ENCODE data around the gene SEC14L1.

Gene SEC14L1

GRCh38 chr17:77116371-77116860 is 24.4 kb upstream of the SEC14L1 start:
- no peak for DNase-seq

- no peak for DNase-seq
Measured at GRCh38 chr17:77117415-77117814, 23.4 kb upstream of the SEC14L1 start.

GRCh38 chr17:77118251-77118928 is 22.4 kb upstream of the SEC14L1 start:
- DNase-seq, result no peak

GRCh38 chr17:77119668-77120301 is 21.0 kb upstream of the SEC14L1 start:
- DNase-seq, result no peak

GRCh38 chr17:77120868-77121267 is 19.9 kb upstream of the SEC14L1 start:
- no peak for DNase-seq

- DNase-seq, result no peak
Measured at GRCh38 chr17:77124192-77124889, 16.4 kb upstream of the SEC14L1 start.

- no peak for DNase-seq
Measured at GRCh38 chr17:77125432-77125901, 15.3 kb upstream of the SEC14L1 start.

GRCh38 chr17:77126519-77126918 is 14.2 kb upstream of the SEC14L1 start:
- no peak for DNase-seq

- DNase-seq, result peak; percentile 73
Measured at GRCh38 chr17:77127735-77128361, 12.9 kb upstream of the SEC14L1 start.

GRCh38 chr17:77128896-77129567 is 11.7 kb upstream of the SEC14L1 start:
- no peak for DNase-seq

- DNase-seq, result no peak
Measured at GRCh38 chr17:77129568-77130301, 11.0 kb upstream of the SEC14L1 start.

GRCh38 chr17:77130525-77130924 is 10.2 kb upstream of the SEC14L1 start:
- DNase-seq, result no peak

GRCh38 chr17:77131904-77132303 is 8.9 kb upstream of the SEC14L1 start:
- no peak for DNase-seq

GRCh38 chr17:77132411-77133086 is 8.2 kb upstream of the SEC14L1 start:
- no peak for DNase-seq

- DNase-seq, result no peak
Measured at GRCh38 chr17:77133087-77133638, 7.6 kb upstream of the SEC14L1 start.

- DNase-seq, result no peak
Measured at GRCh38 chr17:77136420-77136767, 4.4 kb upstream of the SEC14L1 start.

GRCh38 chr17:77137111-77137510 is 3.7 kb upstream of the SEC14L1 start:
- no peak for DNase-seq

- peak; percentile 2 for DNase-seq
Measured at GRCh38 chr17:77137886-77138285, 2.9 kb upstream of the SEC14L1 start.

- DNase-seq, result peak; percentile 98
Measured at GRCh38 chr17:77140166-77140877, 447 bp upstream of the SEC14L1 start.

GRCh38 chr17:77141846-77142449 is 1.2 kb downstream of the SEC14L1 start:
- no peak for DNase-seq

Measured in GF-D8 (cell line).